ENCODE results near the gene HES5.

- TF ChIP-seq EGR1 (IDR thresholded peaks at IDR 0.05) (no peak), RAD21 (IDR thresholded peaks at IDR 0.05; ENCODE audit: low read depth) (no peak), CEBPB (IDR thresholded peaks at IDR 0.05) (no peak), TEAD4 (IDR thresholded peaks at IDR 0.05) (no peak), TCF12 (IDR thresholded peaks at IDR 0.05; ENCODE audit: low read depth) (no peak)
Measured at GRCh38 chr1:2505461-2505994, 24.5 kb downstream of the HES5 start.
